Thyroid gland (tissue), 4 donors: ENCODE measurements around the gene ANAPC2. TPM values are rescaled to one million over a fixed set of nuclear protein-coding genes. Genes with fewer than 3 reads are reported as not detected.
A peak's percentile ranks its signal among the peaks of the same experiment; 100 is the strongest.

Experiments used
- DNase-seq, 2 donors: peaks; one replicate each; pipeline ENCODE4 v3.0.0-alpha.2; 2019
- H3K27ac ChIP-seq, 3 donors: fragments of 200-600 bp; sonication (generic); 1 replicate in 2 of 3; 2 replicates in 1 of 3; pipeline ENCODE4 v1.5.1; 2016 to 2019; ENCODE audit warnings: mild to moderate bottlenecking in 1 of 3, moderate library complexity in 1 of 3
- H3K27me3 ChIP-seq: fragments of 200-600 bp; sonication (generic); one replicate; pipeline ENCODE4 v1.5.1; 2019
- H3K36me3 ChIP-seq, 2 donors: fragments of 200-600 bp; sonication (generic); one replicate each; pipeline ENCODE4 v1.5.1; 2016 to 2019
- H3K4me1 ChIP-seq, 2 donors: fragments of 200-600 bp; sonication (generic); one replicate each; pipeline ENCODE4 v1.5.1; 2017 to 2019
- H3K4me3 ChIP-seq, 3 donors: fragments of 200-600 bp; sonication (generic); replicated peaks in 1 of 3; 1 replicate in 2 of 3; 2 replicates in 1 of 3; pipeline ENCODE4 v1.5.1; 2016; ENCODE audit warnings: mild to moderate bottlenecking in 1 of 3
- H3K9me3 ChIP-seq: fragments of 200-600 bp; sonication (generic); one replicate; pipeline ENCODE4 v1.5.1; 2017
- CTCF ChIP-seq, 6 experiments: fragments of 200-600 bp in 3 of 6; fragments of 450-650 bp in 3 of 6; sonication (generic) in 3 of 6; IDR thresholded peaks; one replicate each; pipeline ENCODE4 v1.5.1; 2016 to 2019; ENCODE audit warnings: antibody characterized with exemption in 6 of 6, mild to moderate bottlenecking in 2 of 6, inconsistent platforms in 1 of 6, moderate library complexity in 1 of 6
- POLR2A ChIP-seq, 2 donors: fragments of 450-650 bp; IDR thresholded peaks; one replicate each; pipeline ENCODE4 v1.6.1; 2017; ENCODE audit warnings: antibody characterized with exemption in 2 of 2, mild to moderate bottlenecking in 2 of 2, moderate library complexity in 1 of 2
- whole genome bisulfite sequencing, 2 donors: methylation state at CpG; one replicate each; pipeline ENCODE4 v1.1.5; 2017; 5-methylcytosine and 5-hydroxymethylcytosine counted together
- intact Hi-C: fragments of 100-400 bp; cut with DNase I; formaldehyde crosslinking; loops from one replicate; pipeline ENCODE4 v1.15.1; 2023
- total RNA-seq, 4 donors: library from RNA; depleted of rRNA; stranded (reverse); fragments of >200 nt; gene quantifications; one replicate each; pipeline ENCODE4 v1.2.3, GENCODE V29; 2016

The ANAPC2 gene
- total RNA-seq, 4 donors from 2014 or later: 25.6 to 34.1 (median 31.8) TPM

GRCh38 chr9:137169896-137170358, 18.4 kb downstream of the ANAPC2 start, which contains the start of gene LRRC26:
TSS of gene LRRC26 (minus strand) at chr9:137170051. CDS start at chr9:137169943, 108 bp downstream.
- no peak for DNase-seq
- H3K9me3 ChIP-seq: no peaks in the 10 kb centered on the region
- no peak within 1 kb of the TSS for H3K27ac ChIP-seq
- no peaks in the 10 kb centered on the region for H3K36me3 ChIP-seq
- H3K4me3 ChIP-seq: no peak within 1 kb of the TSS
- TF ChIP-seq CTCF (IDR thresholded peaks at IDR 0.05): no peak
- no peak for TF ChIP-seq POLR2A (IDR thresholded peaks at IDR 0.05)
- H3K27me3 ChIP-seq: peaks cover 24% of the 10 kb centered on the region
- WGBS, 2 donors: 13 to 18% methylated on average over 6 to 15 of the region's 41 CpGs
- intact Hi-C loops: no loop called here
- H3K4me1 ChIP-seq: peaks cover 7 to 26% of the 10 kb centered on the region in 2 donors

- peaks cover 27% of the 10 kb centered on the region for H3K27me3 ChIP-seq
- WGBS, 2 donors: 2 to 3% methylated on average over 7 to 13 of the region's 124 CpGs
- intact Hi-C loops: no loop called here
Measured at GRCh38 chr9:137168904-137169856, 19.2 kb downstream of the ANAPC2 start.

GRCh38 chr9:137168573-137168903, 19.8 kb downstream of the ANAPC2 start:
- peak overlapping the region in 1 of 3 donors; percentile 17 for H3K4me3 ChIP-seq
- peaks cover 7 to 26% of the 10 kb centered on the region in 2 donors for H3K4me1 ChIP-seq
- H3K9me3 ChIP-seq: no peaks in the 10 kb centered on the region
- intact Hi-C loops: no loop called here
- no peaks in the 10 kb centered on the region for H3K36me3 ChIP-seq
- 0 to 2% methylated on average over 1 to 10 of the region's 36 CpGs for WGBS, 2 donors
- no peak for DNase-seq
- H3K27ac ChIP-seq: no peak overlapping the region
- TF ChIP-seq CTCF (IDR thresholded peaks at IDR 0.05) (no peak), POLR2A (IDR thresholded peaks at IDR 0.05) (no peak)
- H3K27me3 ChIP-seq: peaks cover 31% of the 10 kb centered on the region

More at GRCh38 chr9:137168904-137169856, 19.2 kb downstream of the ANAPC2 start:
- Histone ChIP-seq H3K36me3 (no peaks in the 10 kb centered on the region), H3K27ac (no peak overlapping the region), H3K4me1 (peaks cover 7 to 26% of the 10 kb centered on the region in 2 donors), H3K9me3 (no peaks in the 10 kb centered on the region), H3K4me3 (peak overlapping the region in 1 of 3 donors; percentile 17)
- TF ChIP-seq POLR2A (IDR thresholded peaks at IDR 0.05) (no peak), CTCF (IDR thresholded peaks at IDR 0.05) (no peak)
- no peak for DNase-seq

GRCh38 chr9:137167747-137168572, 20.4 kb downstream of the ANAPC2 start:
- Histone ChIP-seq H3K9me3 (no peaks in the 10 kb centered on the region), H3K27ac (no peak overlapping the region), H3K4me3 (peak overlapping the region in 1 of 3 donors; percentile 17), H3K36me3 (no peaks in the 10 kb centered on the region), H3K27me3 (peaks cover 31% of the 10 kb centered on the region), H3K4me1 (peaks cover 11 to 31% of the 10 kb centered on the region in 2 donors)
- DNase-seq: no peak
- WGBS, 2 donors: 4 to 7% methylated on average over 3 to 11 of the region's 57 CpGs
- TF ChIP-seq CTCF (IDR thresholded peaks at IDR 0.05): no peak
- no peak for TF ChIP-seq POLR2A (IDR thresholded peaks at IDR 0.05)
- intact Hi-C loops: no loop called here
